Stimulated activated CD8-positive, alpha-beta memory T cell treated with anti-CD3 and anti-CD28 coated beads, Interleukin-7, amount 100 ng/mL, for 1 hour (primary cell): Measurements from ENCODE around the gene LRRC74A.
A peak's percentile ranks its signal among the peaks of the same experiment; 100 is the strongest.

ENCODE experiments used
- DNase-seq, 2 donors: peaks; one replicate each; pipeline ENCODE4 v3.0.0-alpha.2; 2020; ENCODE audit warnings: low read depth in 2 of 2

Gene LRRC74A

GRCh38 chr14:76810525-76810924 is 15.7 kb upstream of the LRRC74A start:
- no peak for DNase-seq

- DNase-seq, result no peak
Measured at GRCh38 chr14:76810953-76811400, 15.2 kb upstream of the LRRC74A start.

GRCh38 chr14:76811561-76811960 is 14.6 kb upstream of the LRRC74A start:
- DNase-seq, result no peak

GRCh38 chr14:76812093-76812421 is 14.2 kb upstream of the LRRC74A start:
- DNase-seq, result no peak

- DNase-seq, result peak; percentile 95 to 98
Measured at GRCh38 chr14:76812422-76813383, 13.5 kb upstream of the LRRC74A start, which contains the start of gene ANGEL1. Gene ANGEL1, minus strand, starts transcription at chr14:76812882. Its CDS starts 55 bp downstream, at chr14:76812827.

GRCh38 chr14:76814726-76815645 is 11.2 kb upstream of the LRRC74A start:
- DNase-seq, result no peak

GRCh38 chr14:76820700-76821099 is 5.5 kb upstream of the LRRC74A start:
- no peak for DNase-seq

GRCh38 chr14:76827696-76828296 is 1.6 kb downstream of the LRRC74A start:
- DNase-seq, result no peak

GRCh38 chr14:76828339-76829012 is 2.3 kb downstream of the LRRC74A start:
- DNase-seq, result no peak

GRCh38 chr14:76829013-76829365 is 2.8 kb downstream of the LRRC74A start:
- no peak for DNase-seq

GRCh38 chr14:76829650-76830421 is 3.6 kb downstream of the LRRC74A start:
- DNase-seq, result no peak

GRCh38 chr14:76830556-76830955 is 4.3 kb downstream of the LRRC74A start:
- no peak for DNase-seq

- DNase-seq, result no peak
Measured at GRCh38 chr14:76832503-76832988, 6.3 kb downstream of the LRRC74A start.

GRCh38 chr14:76833011-76833410 is 6.8 kb downstream of the LRRC74A start:
- DNase-seq, result no peak

- no peak for DNase-seq
Measured at GRCh38 chr14:76834241-76834661, 8.0 kb downstream of the LRRC74A start.

GRCh38 chr14:76836029-76836630 is 9.9 kb downstream of the LRRC74A start:
- DNase-seq, result no peak

- no peak for DNase-seq
Measured at GRCh38 chr14:76837524-76837923, 11.3 kb downstream of the LRRC74A start.

GRCh38 chr14:76842414-76842813 is 16.2 kb downstream of the LRRC74A start:
- no peak for DNase-seq

GRCh38 chr14:76844223-76844622 is 18.0 kb downstream of the LRRC74A start:
- peak in 1 of 2 donors; percentile 5 for DNase-seq
